Thymus (tissue), 11 donors: ENCODE measurements around the gene TMEM182. TPM values are rescaled to one million over a fixed set of nuclear protein-coding genes. Genes with fewer than 3 reads are reported as not detected.

Source experiments
- DNase-seq, 9 donors: peaks; one replicate each; pipeline ENCODE4 v3.0.0-alpha.2; 2013; ENCODE audit warnings: low spot score in 9 of 9, low read depth in 6 of 9, missing footprints in 1 of 9
- H3K27ac ChIP-seq, 2 donors: one replicate each; pipeline ENCODE4 v1.5.1; 2013; ENCODE audit warnings: control low read depth in 1 of 2, low read depth in 1 of 2, low read length in 1 of 2, mild to moderate bottlenecking in 1 of 2, moderate library complexity in 1 of 2
- H3K27me3 ChIP-seq, 2 donors: one replicate each; pipeline ENCODE4 v1.5.1; 2013; ENCODE audit warnings: low read length in 1 of 2; ENCODE audit not compliant: control insufficient read depth in 2 of 2, insufficient read depth in 1 of 2
- H3K36me3 ChIP-seq, 2 donors: one replicate each; pipeline ENCODE4 v1.5.1; 2013; ENCODE audit warnings: low read length in 1 of 2, mild to moderate bottlenecking in 1 of 2, moderate library complexity in 1 of 2; ENCODE audit not compliant: control insufficient read depth in 2 of 2, insufficient read depth in 2 of 2
- H3K4me1 ChIP-seq, 2 donors: one replicate each; pipeline ENCODE4 v1.5.1; 2013; ENCODE audit warnings: low read length in 2 of 2; ENCODE audit not compliant: control insufficient read depth in 2 of 2, insufficient read depth in 2 of 2
- H3K4me3 ChIP-seq, 2 donors: one replicate each; pipeline ENCODE4 v1.5.1; 2013; ENCODE audit warnings: low read length in 2 of 2, control low read depth in 1 of 2, mild to moderate bottlenecking in 1 of 2
- H3K9me3 ChIP-seq, 2 donors: one replicate each; pipeline ENCODE4 v1.5.1; 2013; ENCODE audit warnings: low read length in 1 of 2, mild to moderate bottlenecking in 1 of 2; ENCODE audit not compliant: control insufficient read depth in 2 of 2, insufficient read depth in 1 of 2
- WGBS: extraction: QIAGEN DNeasy Blood & Tissue Kit; methylation state at CpG from one replicate; pipeline ENCODE4 v1.1.7; 2013; 5-methylcytosine and 5-hydroxymethylcytosine counted together
- polyA plus RNA-seq: library from polyadenylated mRNA; stranded (reverse); fragments of 200-250 nt; gene quantifications from one replicate; pipeline ENCODE4 v1.2.3, GENCODE V29; 2013
- total RNA-seq: library from RNA; stranded (reverse); fragments of 120-200 nt; gene quantifications from one replicate; pipeline ENCODE4 v1.2.4, GENCODE V29; 2013
- donor health status: healthy.

TMEM182 gene
- total and polyA plus RNA-seq, 2 donors = 2.3 to 2.6 TPM

- Histone ChIP-seq H3K27ac (no peak overlapping the region), H3K4me3 (no peak overlapping the region), H3K27me3 (no peaks in the 10 kb centered on the region), H3K4me1 (no peaks in the 10 kb centered on the region), H3K9me3 (no peaks in the 10 kb centered on the region), H3K36me3 (no peaks in the 10 kb centered on the region)
- DNase-seq = peak in 5 of 9 donors; percentile 14 to 57 (median 35)
- 49% methylated on average over 8 of the region's 8 CpGs for WGBS
Observed at GRCh38 chr2:102839668-102840388, 78.0 kb downstream of the TMEM182 start.

- Histone ChIP-seq H3K9me3 (no peaks in the 10 kb centered on the region), H3K4me1 (no peaks in the 10 kb centered on the region), H3K27me3 (no peaks in the 10 kb centered on the region), H3K27ac (no peak overlapping the region), H3K36me3 (no peaks in the 10 kb centered on the region), H3K4me3 (no peak overlapping the region)
- peak in 5 of 9 donors; percentile 22 to 63 (median 36) for DNase-seq
- WGBS = 62% methylated on average over 19 of the region's 19 CpGs
Observed at GRCh38 chr2:102841107-102841840, 79.4 kb downstream of the TMEM182 start.

- no peak overlapping the region for H3K27ac ChIP-seq
- WGBS = 85% methylated on average over 4 of the region's 4 CpGs
- DNase-seq = no peak
Observed at GRCh38 chr2:102843764-102844443, 82.1 kb downstream of the TMEM182 start.

GRCh38 chr2:102844911-102845310, 83.1 kb downstream of the TMEM182 start:
- 97% methylated on average over 3 of the region's 3 CpGs for WGBS
- H3K9me3 ChIP-seq = no peaks in the 10 kb centered on the region

More at GRCh38 chr2:102843764-102844443, 82.1 kb downstream of the TMEM182 start:
- Histone ChIP-seq H3K9me3 (no peaks in the 10 kb centered on the region), H3K4me3 (no peak overlapping the region), H3K4me1 (peaks cover 0 to 6% of the 10 kb centered on the region in 2 donors), H3K27me3 (peaks cover 0 to 4% of the 10 kb centered on the region in 2 donors), H3K36me3 (no peaks in the 10 kb centered on the region)

GRCh38 chr2:102848366-102848839, 86.6 kb downstream of the TMEM182 start:
- H3K27me3 ChIP-seq = peaks cover 0 to 4% of the 10 kb centered on the region in 2 donors
- no peak overlapping the region for H3K27ac ChIP-seq
- peaks cover 0 to 6% of the 10 kb centered on the region in 2 donors for H3K4me1 ChIP-seq
- no peak overlapping the region for H3K4me3 ChIP-seq
- no peaks in the 10 kb centered on the region for H3K36me3 ChIP-seq
- WGBS = 5% methylated on average over 12 of the region's 12 CpGs
- DNase-seq = peak in 4 of 9 donors; percentile 10 to 45 (median 22)
- H3K9me3 ChIP-seq = no peaks in the 10 kb centered on the region

More at GRCh38 chr2:102844911-102845310, 83.1 kb downstream of the TMEM182 start:
- H3K4me1 ChIP-seq = peaks cover 0 to 6% of the 10 kb centered on the region in 2 donors
- no peak for DNase-seq
- peaks cover 0 to 4% of the 10 kb centered on the region in 2 donors for H3K27me3 ChIP-seq
- no peak overlapping the region for H3K27ac ChIP-seq
- H3K36me3 ChIP-seq = no peaks in the 10 kb centered on the region
- no peak overlapping the region for H3K4me3 ChIP-seq

- H3K4me1 ChIP-seq = peaks cover 0 to 6% of the 10 kb centered on the region in 2 donors
- H3K9me3 ChIP-seq = no peaks in the 10 kb centered on the region
- no peak overlapping the region for H3K4me3 ChIP-seq
- no peaks in the 10 kb centered on the region for H3K36me3 ChIP-seq
- no peak overlapping the region for H3K27ac ChIP-seq
- H3K27me3 ChIP-seq = peaks cover 0 to 4% of the 10 kb centered on the region in 2 donors
- DNase-seq = no peak
- 96% methylated on average over 6 of the region's 6 CpGs for WGBS
Observed at GRCh38 chr2:102850888-102851287, 89.1 kb downstream of the TMEM182 start.

- Histone ChIP-seq H3K9me3 (no peaks in the 10 kb centered on the region), H3K4me3 (no peak overlapping the region), H3K27me3 (peaks cover 0 to 4% of the 10 kb centered on the region in 2 donors), H3K36me3 (no peaks in the 10 kb centered on the region), H3K4me1 (peaks cover 0 to 6% of the 10 kb centered on the region in 2 donors), H3K27ac (no peak overlapping the region)
- 99% methylated on average over 3 of the region's 3 CpGs for WGBS
- no peak for DNase-seq
Observed at GRCh38 chr2:102852867-102853266, 91.0 kb downstream of the TMEM182 start.
